Endothelial cell of umbilical vein (primary cell): Measurements from ENCODE around the gene ADH5. TPM values are rescaled to one million over a fixed set of nuclear protein-coding genes. Genes with fewer than 3 reads are reported as not detected.
"Not testable (repeated sequence)": the region's sequence is repeated elsewhere in the genome, so short reads cannot be mapped to it uniquely, and the experiment has no call there.

Experiments
- BruUV-seq: library from RNA; stranded (reverse); fragments of 400-500 nt; replicated peaks from 2 replicates; lab custom pipeline; 2021; lab: Mats Ljungman, UMichigan
- CTCF ChIA-PET: fragments of 300-600, 350-600 bp; sonication (Branson Sonifier 250); formaldehyde crosslinking; loops from one replicate; lab custom pipeline; 2021; ENCODE audit warnings: antibody characterized with exemption, inconsistent platforms; lab: Charles Lee
- POLR2A ChIA-PET: fragments of 300-600, 350-600 bp; sonication (Branson Sonifier 250); formaldehyde crosslinking; loops from one replicate; lab custom pipeline; 2021; ENCODE audit warnings: antibody characterized with exemption, inconsistent platforms; lab: Charles Lee
- DNase-seq: peaks from one replicate; pipeline ENCODE4 v3.0.0-alpha.2; 2011; ENCODE audit warnings: low read depth, low spot score
- FAIRE-seq: peaks from 2 replicates; lab custom pipeline; 2011; peaks lifted over from hg19 to GRCh38; lab: Jason Lieb, UNC
- H2AFZ ChIP-seq: 2 replicates; pipeline ENCODE4 v1.6.0; 2012; ENCODE audit warnings: low read depth, low read length, control low read depth, inconsistent platforms
- H3K27ac ChIP-seq: 2 replicates; pipeline ENCODE4 v1.5.1; 2011; ENCODE audit warnings: low read depth, mild to moderate bottlenecking, control low read depth, low read length, moderate library complexity; ENCODE audit not compliant: insufficient read depth
- H3K27me3 ChIP-seq, 2 experiments: 2 replicates each; pipeline versions ENCODE4 v1.6.0 to v1.6.1; 2011; ENCODE audit warnings: low read length in 2 of 2, mixed read lengths in 1 of 2; ENCODE audit not compliant: control insufficient read depth in 2 of 2, insufficient read depth in 2 of 2
- H3K36me3 ChIP-seq, 2 experiments: 2 replicates in 1 of 2; 3 replicates in 1 of 2; pipeline ENCODE4 v1.5.1; 2011; ENCODE audit warnings: low read length in 2 of 2, mild to moderate bottlenecking in 1 of 2, moderate library complexity in 1 of 2; ENCODE audit not compliant: control insufficient read depth in 2 of 2, insufficient read depth in 2 of 2; ENCODE audit errors: extremely low read depth in 1 of 2
- H3K4me1 ChIP-seq: 3 replicates; pipeline ENCODE4 v1.5.1; 2011; ENCODE audit warnings: mild to moderate bottlenecking, low read length; ENCODE audit not compliant: control insufficient read depth, insufficient read depth; ENCODE audit errors: extremely low read depth
- H3K4me2 ChIP-seq: 2 replicates; pipeline ENCODE4 v1.6.1; 2011; ENCODE audit warnings: low read length, control low read depth, mixed read lengths; ENCODE audit not compliant: insufficient read depth
- H3K4me3 ChIP-seq, 3 experiments: fragments of 200-600 bp in 1 of 3; sonication (generic), shearing (Covaris generic) in 1 of 3; replicated peaks in 1 of 3; 2 replicates each; pipeline ENCODE4 v1.5.1; 2011 to 2016; ENCODE audit warnings: control low read depth in 3 of 3, low read length in 3 of 3, mild to moderate bottlenecking in 2 of 3, inconsistent platforms in 1 of 3, low read depth in 1 of 3, moderate library complexity in 1 of 3; ENCODE audit not compliant: insufficient read depth in 1 of 3
- H3K79me2 ChIP-seq: 2 replicates; pipeline ENCODE4 v1.6.0; 2012; ENCODE audit warnings: low read length, inconsistent platforms; ENCODE audit not compliant: control insufficient read depth, insufficient read depth
- H3K9ac ChIP-seq: replicated peaks from 2 replicates; pipeline ENCODE3; 2011; ENCODE audit warnings: low read length, control low read depth; ENCODE audit not compliant: insufficient read depth; ENCODE audit errors: extremely low read depth
- H3K9me1 ChIP-seq: replicated peaks from 3 replicates; pipeline ENCODE4 v1.6.0; 2011; ENCODE audit warnings: mild to moderate bottlenecking, low read length; ENCODE audit not compliant: control insufficient read depth, insufficient read depth; ENCODE audit errors: extremely low read depth
- H3K9me3 ChIP-seq: replicated peaks from 2 replicates; pipeline ENCODE4 v1.5.1; 2012; ENCODE audit warnings: low read length, inconsistent platforms; ENCODE audit not compliant: control insufficient read depth, insufficient read depth
- H4K20me1 ChIP-seq: replicated peaks from 2 replicates; pipeline ENCODE3; 2011; ENCODE audit warnings: mild to moderate bottlenecking, low read length; ENCODE audit not compliant: control insufficient read depth, insufficient read depth; ENCODE audit errors: extremely low read depth
- CTCF ChIP-seq, 2 donors: IDR thresholded peaks; 1 replicate in 1 of 2; 2 replicates in 1 of 2; pipeline ENCODE4 v1.5.1; 2011; ENCODE audit warnings: low read length in 2 of 2, mild to moderate bottlenecking in 2 of 2, moderate library complexity in 2 of 2, control low read depth in 1 of 2, inconsistent platforms in 1 of 2, low read depth in 1 of 2; ENCODE audit not compliant: insufficient read depth in 1 of 2; ENCODE audit errors: extremely low read depth in 1 of 2
- EZH2 ChIP-seq: IDR thresholded peaks from 2 replicates; pipeline ENCODE4 v1.6.1; 2012; ENCODE audit warnings: borderline replicate concordance, low read depth, mild to moderate bottlenecking, moderate library complexity, low read length, inconsistent platforms; ENCODE audit not compliant: severe bottlenecking
- FOS ChIP-seq: IDR thresholded peaks from 2 replicates; pipeline ENCODE4 v1.6.1; 2011; ENCODE audit warnings: mild to moderate bottlenecking, low read length, moderate library complexity, borderline replicate concordance; ENCODE audit not compliant: insufficient read depth
- GATA2 ChIP-seq: IDR thresholded peaks from 2 replicates; pipeline ENCODE4 v1.7.0; 2011; ENCODE audit warnings: low read depth, mild to moderate bottlenecking, moderate library complexity, mixed read lengths, low read length; ENCODE audit not compliant: insufficient read length, insufficient read depth
- JUN ChIP-seq: IDR thresholded peaks from 2 replicates; pipeline ENCODE4 v1.6.1; 2011; ENCODE audit warnings: borderline replicate concordance, low read depth; ENCODE audit not compliant: insufficient read length, insufficient read depth
- MAX ChIP-seq: IDR thresholded peaks from 2 replicates; pipeline ENCODE4 v1.6.1; 2011; ENCODE audit not compliant: insufficient read depth, insufficient read length
- MYC ChIP-seq: IDR thresholded peaks from one replicate; pipeline ENCODE4 v1.6.1; 2011; ENCODE audit warnings: mild to moderate bottlenecking, low read depth, low read length
- POLR2A ChIP-seq: IDR thresholded peaks from 2 replicates; pipeline ENCODE4 v1.6.1; 2012; ENCODE audit warnings: low read depth, mild to moderate bottlenecking, control low read depth, low read length
- POLR2AphosphoS5 ChIP-seq: IDR thresholded peaks from 2 replicates; pipeline ENCODE4 v1.6.1; 2012; ENCODE audit warnings: low read depth, mild to moderate bottlenecking, control low read depth, low read length, moderate library complexity; ENCODE audit not compliant: insufficient read depth
- dilution Hi-C: fragments of 300-500 bp; cut with MboI; formaldehyde crosslinking; loops from one replicate; pipeline ENCODE4 v1.15.0; 2019; ENCODE audit warnings: low sequenced_read_pairs; ENCODE audit not compliant: extremely low pct_ligation_motif_present
- intact Hi-C: fragments of 100-400 bp; cut with micrococcal nuclease; formaldehyde crosslinking; loops from one replicate; pipeline ENCODE4 v1.10.0; 2022
- polyA plus RNA-seq, 4 experiments: library from polyadenylated mRNA; depleted of rRNA in 3 of 4; stranded (reverse) in 3 of 4; unstranded in 1 of 4; fragments of >200 nt; gene quantifications; 2 replicates each; pipeline versions ENCODE4 v1.2.1 to v1.2.3, GENCODE V29; 2011 to 2012; ENCODE audit warnings: missing spikeins in 1 of 4
- total RNA-seq: library from RNA; stranded (reverse); gene quantifications from 2 replicates; pipeline ENCODE4 v1.2.3, GENCODE V29; 2021

ADH5 gene
- total and polyA plus RNA-seq, 2 donors (not counting 3 experiments of a cell fraction or from before 2014, with no cell fraction given): 89.2 to 101 TPM

GRCh38 chr4:99082192-99082591, 6.4 kb downstream of the ADH5 start:
- peaks cover 12% of the 10 kb centered on the region for H3K79me2 ChIP-seq
- FAIRE-seq: no peak
- no peak overlapping the region for H3K9ac ChIP-seq

GRCh38 chr4:99080869-99081268, 7.7 kb downstream of the ADH5 start:
- H3K27ac ChIP-seq, H3K4me2 ChIP-seq, H3K9me3 ChIP-seq, H3K79me2 ChIP-seq, BruUV-seq, POLR2A ChIA-PET, FAIRE-seq, H3K9me1 ChIP-seq, H3K9ac ChIP-seq, dilution Hi-C loops, H4K20me1 ChIP-seq, H3K4me1 ChIP-seq, H2AFZ ChIP-seq, DNase-seq, H3K4me3 ChIP-seq, H3K27me3 ChIP-seq: not testable (repeated sequence)
- CTCF ChIA-PET: interaction anchor here (1.5 kb wide), 1 partner anchor 12 kb away, joined by 4 read pairs; no protein-coding TSS in a partner anchor
- intact Hi-C loops: loop anchor here (10.0 kb wide), 1 partner anchor 426 kb away; the partner anchor contains the start of gene TSPAN5
- H3K36me3 ChIP-seq: peaks cover 18% of the 10 kb centered on the region in 2 experiments

More at GRCh38 chr4:99082192-99082591, 6.4 kb downstream of the ADH5 start:
- H3K9me1 ChIP-seq: no peaks in the 10 kb centered on the region
- POLR2A ChIA-PET: no interaction called here
- H3K4me1 ChIP-seq: no peaks in the 10 kb centered on the region
- no peak for DNase-seq
- no peak overlapping the region for H2AFZ ChIP-seq
- no peaks in the 10 kb centered on the region for H3K27me3 ChIP-seq
- H4K20me1 ChIP-seq: no peaks in the 10 kb centered on the region
- no peak for TF ChIP-seq EZH2
- TF ChIP-seq MAX: no peak
- TF ChIP-seq JUN: no peak
- no peak for TF ChIP-seq GATA2
- no peak for TF ChIP-seq POLR2AphosphoS5
- no peak for TF ChIP-seq POLR2A
- TF ChIP-seq MYC: no peak
- no peak for TF ChIP-seq CTCF (IDR thresholded peaks at IDR 0.05; ENCODE audit: extremely low read depth in 1 of 2, insufficient read depth in 1 of 2, low read depth in 1 of 2, low read length in 2 of 2)
- no peak for TF ChIP-seq FOS
- CTCF ChIA-PET: no interaction called here
- no peak overlapping the region for H3K4me2 ChIP-seq
- BruUV-seq: no TSS peak
- no peak overlapping the region for H3K27ac ChIP-seq
- intact Hi-C loops: loop anchor here (10.0 kb wide), 1 partner anchor 427 kb away; the partner anchor contains the start of gene TSPAN5
- H3K4me3 ChIP-seq: no peak overlapping the region
- dilution Hi-C loops: no loop called here
- no peaks in the 10 kb centered on the region for H3K9me3 ChIP-seq
- peaks cover 16 to 17% of the 10 kb centered on the region in 2 experiments for H3K36me3 ChIP-seq
